GM12891 (cell line): ENCODE data around the gene KCNK1.

ENCODE experiments used
- PAX5 ChIP-seq: IDR thresholded peaks from 2 replicates; pipeline ENCODE4 v1.6.1; 2011; ENCODE audit warnings: low read length, moderate library complexity, mild to moderate bottlenecking; ENCODE audit not compliant: insufficient read depth, severe bottlenecking
- POLR2A ChIP-seq: IDR thresholded peaks from 2 replicates; pipeline ENCODE4 v1.6.1; 2011; ENCODE audit warnings: low read depth, low read length, control low read depth
- POLR2AphosphoS5 ChIP-seq: IDR thresholded peaks from 2 replicates; pipeline ENCODE4 v1.6.1; 2011; ENCODE audit warnings: low read depth, low read length, control low read depth
- TAF1 ChIP-seq: IDR thresholded peaks from 2 replicates; pipeline ENCODE4 v1.6.1; 2011; ENCODE audit warnings: low read depth, low read length, control low read depth

- TF ChIP-seq POLR2AphosphoS5 = no peak
- no peak for TF ChIP-seq POLR2A
- TF ChIP-seq PAX5 = no peak
- TF ChIP-seq TAF1 = no peak
These were observed 60.1 kb downstream of the KCNK1 start for GRCh38 chr1:233673947-233674431.
